IPS-18a (cell line): ENCODE data around the gene BPTF.
"Not testable (repeated sequence)": the region's sequence is repeated elsewhere in the genome, so short reads cannot be mapped to it uniquely, and the experiment has no call there.

Experiments
- H3K27ac ChIP-seq: one replicate; pipeline ENCODE4 v1.5.1; 2013; ENCODE audit warnings: low read length
- H3K27me3 ChIP-seq: one replicate; pipeline ENCODE4 v1.6.1; 2013; ENCODE audit warnings: mild to moderate bottlenecking, low read length; ENCODE audit not compliant: control insufficient read depth, insufficient read depth
- H3K36me3 ChIP-seq: one replicate; pipeline ENCODE4 v1.6.1; 2013; ENCODE audit warnings: low read depth, low read length; ENCODE audit not compliant: control insufficient read depth
- H3K4me1 ChIP-seq: one replicate; pipeline ENCODE4 v1.6.1; 2013; ENCODE audit warnings: low read depth, low read length; ENCODE audit not compliant: control insufficient read depth
- H3K4me3 ChIP-seq: one replicate; pipeline ENCODE4 v1.5.1; 2013; ENCODE audit warnings: low read length
- H3K9ac ChIP-seq: one replicate; pipeline ENCODE4 v1.6.1; 2013; ENCODE audit warnings: mild to moderate bottlenecking, low read length, moderate library complexity
- H3K9me3 ChIP-seq: one replicate; pipeline ENCODE4 v1.6.1; 2013; ENCODE audit warnings: low read depth, low read length; ENCODE audit not compliant: control insufficient read depth

The BPTF gene

GRCh38 chr17:67950945-67951344 is 125.6 kb downstream of the BPTF start:
- Histone ChIP-seq H3K27me3 (no peaks in the 10 kb centered on the region), H3K9ac (no peak overlapping the region), H3K4me3 (no peak overlapping the region), H3K9me3 (no peaks in the 10 kb centered on the region), H3K4me1 (no peaks in the 10 kb centered on the region), H3K27ac (no peak overlapping the region), H3K36me3 (peaks cover 56% of the 10 kb centered on the region)

GRCh38 chr17:67959510-67959909 is 134.2 kb downstream of the BPTF start:
- Histone ChIP-seq H3K4me3 (no peak overlapping the region), H3K36me3 (peaks cover 32% of the 10 kb centered on the region), H3K27me3 (no peaks in the 10 kb centered on the region), H3K27ac (no peak overlapping the region), H3K9ac (no peak overlapping the region), H3K4me1 (no peaks in the 10 kb centered on the region), H3K9me3 (no peaks in the 10 kb centered on the region)

GRCh38 chr17:67960276-67960675 is 135.0 kb downstream of the BPTF start:
- peaks cover 34% of the 10 kb centered on the region for H3K36me3 ChIP-seq
- H3K4me3 ChIP-seq, H3K9ac ChIP-seq, H3K27ac ChIP-seq, H3K9me3 ChIP-seq, H3K4me1 ChIP-seq, H3K27me3 ChIP-seq: not testable (repeated sequence)

GRCh38 chr17:67962156-67962555 is 136.9 kb downstream of the BPTF start:
- not testable (repeated sequence) for H3K27me3 ChIP-seq, H3K4me1 ChIP-seq, H3K4me3 ChIP-seq, H3K9ac ChIP-seq, H3K9me3 ChIP-seq, H3K27ac ChIP-seq
- H3K36me3 ChIP-seq, result peaks cover 43% of the 10 kb centered on the region

- H3K27ac ChIP-seq, H3K4me3 ChIP-seq, H3K4me1 ChIP-seq, H3K9ac ChIP-seq, H3K27me3 ChIP-seq, H3K9me3 ChIP-seq: not testable (repeated sequence)
- peaks cover 43% of the 10 kb centered on the region for H3K36me3 ChIP-seq
Observed at GRCh38 chr17:67963145-67963572, 137.9 kb downstream of the BPTF start.

- peaks cover 17% of the 10 kb centered on the region for H3K36me3 ChIP-seq
- H3K9me3 ChIP-seq, result no peaks in the 10 kb centered on the region
- H3K4me1 ChIP-seq, result peaks cover 14% of the 10 kb centered on the region
- H3K27me3 ChIP-seq, result no peaks in the 10 kb centered on the region
- no peak overlapping the region for H3K27ac ChIP-seq
- no peak overlapping the region for H3K9ac ChIP-seq
- H3K4me3 ChIP-seq, result no peak overlapping the region
Observed at GRCh38 chr17:67970783-67971182, 145.5 kb downstream of the BPTF start.

GRCh38 chr17:67974185-67974584 is 148.9 kb downstream of the BPTF start:
- Histone ChIP-seq H3K4me1 (peaks cover 14% of the 10 kb centered on the region), H3K9ac (peak overlapping the region; percentile 91), H3K27ac (peak overlapping the region; percentile 97)

GRCh38 chr17:67974598-67975066 is 149.3 kb downstream of the BPTF start:
- Histone ChIP-seq H3K9me3 (no peaks in the 10 kb centered on the region), H3K27me3 (no peaks in the 10 kb centered on the region), H3K36me3 (peaks cover 10% of the 10 kb centered on the region), H3K4me1 (peaks cover 14% of the 10 kb centered on the region), H3K4me3 (peak overlapping the region; percentile 94), H3K27ac (peak overlapping the region; percentile 97), H3K9ac (peak overlapping the region; percentile 91)

More at GRCh38 chr17:67974185-67974584, 148.9 kb downstream of the BPTF start:
- Histone ChIP-seq H3K4me3 (peak overlapping the region; percentile 94), H3K36me3 (peaks cover 10% of the 10 kb centered on the region), H3K27me3 (no peaks in the 10 kb centered on the region), H3K9me3 (no peaks in the 10 kb centered on the region)

- not testable (repeated sequence) for H3K9ac ChIP-seq, H3K36me3 ChIP-seq
Observed at GRCh38 chr17:67976306-67976705, 151.0 kb downstream of the BPTF start.

GRCh38 chr17:67980456-67980855 is 155.2 kb downstream of the BPTF start:
- peaks cover 4% of the 10 kb centered on the region for H3K4me1 ChIP-seq
- no peak overlapping the region for H3K4me3 ChIP-seq
- H3K9me3 ChIP-seq, result no peaks in the 10 kb centered on the region
- H3K27me3 ChIP-seq, result no peaks in the 10 kb centered on the region
- H3K27ac ChIP-seq, result no peak overlapping the region
- H3K36me3 ChIP-seq, result peaks cover 3% of the 10 kb centered on the region
- H3K9ac ChIP-seq, result no peak overlapping the region

More at GRCh38 chr17:67976306-67976705, 151.0 kb downstream of the BPTF start:
- not testable (repeated sequence) for H3K4me3 ChIP-seq, H3K27ac ChIP-seq, H3K27me3 ChIP-seq, H3K9me3 ChIP-seq
- peaks cover 14% of the 10 kb centered on the region for H3K4me1 ChIP-seq

GRCh38 chr17:67980883-67981282 is 155.6 kb downstream of the BPTF start:
- H3K9ac ChIP-seq, H3K27ac ChIP-seq, H3K27me3 ChIP-seq, H3K36me3 ChIP-seq, H3K9me3 ChIP-seq, H3K4me3 ChIP-seq, H3K4me1 ChIP-seq: not testable (repeated sequence)

- peaks cover under 1% of the 10 kb centered on the region for H3K36me3 ChIP-seq
- H3K4me1 ChIP-seq, result no peaks in the 10 kb centered on the region
Observed at GRCh38 chr17:67982034-67982640, 156.8 kb downstream of the BPTF start.

More at GRCh38 chr17:67982034-67982640, 156.8 kb downstream of the BPTF start:
- Histone ChIP-seq H3K9me3 (no peaks in the 10 kb centered on the region), H3K27me3 (no peaks in the 10 kb centered on the region), H3K27ac (no peak overlapping the region), H3K9ac (no peak overlapping the region), H3K4me3 (no peak overlapping the region)
